HEK293 (cell line): ENCODE results near the gene SH3GL1.

ENCODE experiments used
- BCL11A ChIP-seq: fragments of 450-650 bp; formaldehyde crosslinking; IDR thresholded peaks from 2 replicates; pipeline ENCODE4 v1.5.1; 2016; ENCODE audit warnings: low read depth, missing biosample characterization, missing genetic modification characterization
- GLIS1 ChIP-seq: fragments of 450-650 bp; formaldehyde crosslinking; IDR thresholded peaks from 2 replicates; pipeline ENCODE4 v1.5.1; 2016; ENCODE audit warnings: missing biosample characterization, missing genetic modification characterization
- ZNF23 ChIP-seq: fragments of 450-650 bp; formaldehyde crosslinking; IDR thresholded peaks from 2 replicates; pipeline ENCODE4 v1.5.1; 2016; ENCODE audit warnings: missing biosample characterization, missing genetic modification characterization, borderline replicate concordance
- ZNF24 ChIP-seq: fragments of 450-650 bp; formaldehyde crosslinking; IDR thresholded peaks from 2 replicates; pipeline ENCODE4 v1.5.1; 2016; ENCODE audit warnings: missing biosample characterization, missing genetic modification characterization
- ZNF302 ChIP-seq: fragments of 450-650 bp; formaldehyde crosslinking; IDR thresholded peaks from 2 replicates; pipeline ENCODE4 v1.5.1; 2016; ENCODE audit warnings: missing biosample characterization, missing genetic modification characterization, low read depth
- ZNF404 ChIP-seq: fragments of 450-650 bp; formaldehyde crosslinking; IDR thresholded peaks from 2 replicates; pipeline ENCODE4 v1.5.1; 2017; ENCODE audit warnings: missing biosample characterization, missing genetic modification characterization
- ZNF514 ChIP-seq: fragments of 450-650 bp; formaldehyde crosslinking; IDR thresholded peaks from 2 replicates; pipeline ENCODE4 v1.5.1; 2016; ENCODE audit warnings: missing biosample characterization, missing genetic modification characterization
- ZNF610 ChIP-seq: fragments of 450-650 bp; formaldehyde crosslinking; IDR thresholded peaks from 2 replicates; pipeline ENCODE4 v1.5.1; 2016; ENCODE audit warnings: missing biosample characterization, missing genetic modification characterization, borderline replicate concordance
- ZNF621 ChIP-seq: fragments of 450-650 bp; formaldehyde crosslinking; IDR thresholded peaks from 2 replicates; pipeline ENCODE4 v1.5.1; 2017; ENCODE audit warnings: missing biosample characterization, missing genetic modification characterization
- ZNF768 ChIP-seq: fragments of 450-650 bp; formaldehyde crosslinking; IDR thresholded peaks from 2 replicates; pipeline ENCODE4 v1.5.1; 2018; ENCODE audit warnings: missing biosample characterization, mild to moderate bottlenecking, missing genetic modification characterization
- TF ChIP-seq, protein P1 (sequence below): fragments of 450-650 bp; formaldehyde crosslinking; IDR thresholded peaks from 2 replicates; pipeline ENCODE4 v1.5.1; 2016; ENCODE audit warnings: missing biosample characterization, missing genetic modification characterization
- TF ChIP-seq, protein P2 (sequence below): fragments of 450-650 bp; formaldehyde crosslinking; conservative IDR thresholded peaks from 2 replicates; pipeline ENCODE4 v1.5.1; 2016; ENCODE audit warnings: low read depth, missing biosample characterization, missing genetic modification characterization
- TF ChIP-seq, protein P3 (sequence below): fragments of 450-650 bp; formaldehyde crosslinking; IDR thresholded peaks from 2 replicates; pipeline ENCODE4 v1.5.1; 2016; ENCODE audit warnings: missing biosample characterization, missing genetic modification characterization, borderline replicate concordance
- TF ChIP-seq, protein P4 (sequence below): fragments of 450-650 bp; formaldehyde crosslinking; IDR thresholded peaks from 2 replicates; pipeline ENCODE4 v1.5.1; 2016; ENCODE audit warnings: missing biosample characterization, missing genetic modification characterization, low read depth
- TF ChIP-seq, protein P5 (sequence below): fragments of 450-650 bp; formaldehyde crosslinking; IDR thresholded peaks from 2 replicates; pipeline ENCODE4 v1.5.1; 2017; ENCODE audit warnings: missing biosample characterization, missing genetic modification characterization
- TF ChIP-seq, protein P6 (sequence below): fragments of 450-650 bp; IDR thresholded peaks from 2 replicates; pipeline ENCODE4 v1.5.1; 2018; ENCODE audit warnings: missing biosample characterization, mild to moderate bottlenecking, missing genetic modification characterization
- TF ChIP-seq, protein P7 (sequence below): fragments of 450-650 bp; formaldehyde crosslinking; IDR thresholded peaks from 2 replicates; pipeline ENCODE4 v1.5.1; 2017; ENCODE audit warnings: missing biosample characterization, missing genetic modification characterization
- TF ChIP-seq, protein P8 (sequence below): fragments of 450-650 bp; formaldehyde crosslinking; IDR thresholded peaks from 2 replicates; pipeline ENCODE4 v1.5.1; 2016; ENCODE audit warnings: missing biosample characterization, missing genetic modification characterization

SH3GL1 gene

DNA sequence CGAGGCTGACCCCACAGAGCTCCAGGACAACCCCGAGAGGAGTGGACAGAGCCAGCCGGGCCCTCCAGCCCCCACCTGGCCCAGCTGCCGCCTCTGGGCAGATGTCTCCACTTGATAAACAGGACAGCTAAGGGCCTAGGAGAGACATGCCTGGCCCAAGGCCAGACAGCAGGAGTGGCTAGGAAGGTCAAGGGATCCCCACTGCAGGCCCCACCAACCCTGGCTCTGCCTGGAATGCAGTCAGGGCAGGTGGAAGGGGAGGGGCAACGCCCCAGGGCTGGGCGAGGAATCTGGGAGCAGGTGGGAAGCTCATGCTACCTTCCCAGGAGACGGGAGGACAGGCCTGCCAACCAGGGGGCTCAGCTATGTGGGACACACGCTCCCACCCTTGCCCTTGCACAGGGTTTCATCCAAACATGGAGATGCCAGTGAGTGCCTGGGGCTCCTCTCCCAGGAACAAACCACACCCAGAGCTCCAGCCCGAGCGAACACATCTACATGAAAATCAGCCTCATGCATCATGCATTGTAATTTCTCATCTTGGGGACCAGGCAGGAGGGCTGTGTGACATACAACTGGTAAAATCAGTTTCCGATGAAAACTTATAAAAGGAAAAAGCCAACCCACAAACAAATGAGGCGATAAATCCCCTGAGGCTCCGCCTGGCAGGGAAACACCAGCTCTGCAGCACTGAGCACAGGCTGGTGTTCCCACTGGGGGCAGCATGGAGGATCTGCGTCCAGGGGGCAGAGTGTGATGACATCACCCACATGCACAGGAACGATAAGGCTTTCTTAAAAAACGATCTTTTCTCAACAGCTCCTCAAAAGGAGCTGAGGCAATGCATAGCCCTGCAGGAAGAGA is 25.0 kb downstream of the SH3GL1 start (continued):
- TF ChIP-seq, protein P1, sequence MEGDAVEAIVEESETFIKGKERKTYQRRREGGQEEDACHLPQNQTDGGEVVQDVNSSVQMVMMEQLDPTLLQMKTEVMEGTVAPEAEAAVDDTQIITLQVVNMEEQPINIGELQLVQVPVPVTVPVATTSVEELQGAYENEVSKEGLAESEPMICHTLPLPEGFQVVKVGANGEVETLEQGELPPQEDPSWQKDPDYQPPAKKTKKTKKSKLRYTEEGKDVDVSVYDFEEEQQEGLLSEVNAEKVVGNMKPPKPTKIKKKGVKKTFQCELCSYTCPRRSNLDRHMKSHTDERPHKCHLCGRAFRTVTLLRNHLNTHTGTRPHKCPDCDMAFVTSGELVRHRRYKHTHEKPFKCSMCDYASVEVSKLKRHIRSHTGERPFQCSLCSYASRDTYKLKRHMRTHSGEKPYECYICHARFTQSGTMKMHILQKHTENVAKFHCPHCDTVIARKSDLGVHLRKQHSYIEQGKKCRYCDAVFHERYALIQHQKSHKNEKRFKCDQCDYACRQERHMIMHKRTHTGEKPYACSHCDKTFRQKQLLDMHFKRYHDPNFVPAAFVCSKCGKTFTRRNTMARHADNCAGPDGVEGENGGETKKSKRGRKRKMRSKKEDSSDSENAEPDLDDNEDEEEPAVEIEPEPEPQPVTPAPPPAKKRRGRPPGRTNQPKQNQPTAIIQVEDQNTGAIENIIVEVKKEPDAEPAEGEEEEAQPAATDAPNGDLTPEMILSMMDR, result peak; percentile 88
- TF ChIP-seq, protein P2, sequence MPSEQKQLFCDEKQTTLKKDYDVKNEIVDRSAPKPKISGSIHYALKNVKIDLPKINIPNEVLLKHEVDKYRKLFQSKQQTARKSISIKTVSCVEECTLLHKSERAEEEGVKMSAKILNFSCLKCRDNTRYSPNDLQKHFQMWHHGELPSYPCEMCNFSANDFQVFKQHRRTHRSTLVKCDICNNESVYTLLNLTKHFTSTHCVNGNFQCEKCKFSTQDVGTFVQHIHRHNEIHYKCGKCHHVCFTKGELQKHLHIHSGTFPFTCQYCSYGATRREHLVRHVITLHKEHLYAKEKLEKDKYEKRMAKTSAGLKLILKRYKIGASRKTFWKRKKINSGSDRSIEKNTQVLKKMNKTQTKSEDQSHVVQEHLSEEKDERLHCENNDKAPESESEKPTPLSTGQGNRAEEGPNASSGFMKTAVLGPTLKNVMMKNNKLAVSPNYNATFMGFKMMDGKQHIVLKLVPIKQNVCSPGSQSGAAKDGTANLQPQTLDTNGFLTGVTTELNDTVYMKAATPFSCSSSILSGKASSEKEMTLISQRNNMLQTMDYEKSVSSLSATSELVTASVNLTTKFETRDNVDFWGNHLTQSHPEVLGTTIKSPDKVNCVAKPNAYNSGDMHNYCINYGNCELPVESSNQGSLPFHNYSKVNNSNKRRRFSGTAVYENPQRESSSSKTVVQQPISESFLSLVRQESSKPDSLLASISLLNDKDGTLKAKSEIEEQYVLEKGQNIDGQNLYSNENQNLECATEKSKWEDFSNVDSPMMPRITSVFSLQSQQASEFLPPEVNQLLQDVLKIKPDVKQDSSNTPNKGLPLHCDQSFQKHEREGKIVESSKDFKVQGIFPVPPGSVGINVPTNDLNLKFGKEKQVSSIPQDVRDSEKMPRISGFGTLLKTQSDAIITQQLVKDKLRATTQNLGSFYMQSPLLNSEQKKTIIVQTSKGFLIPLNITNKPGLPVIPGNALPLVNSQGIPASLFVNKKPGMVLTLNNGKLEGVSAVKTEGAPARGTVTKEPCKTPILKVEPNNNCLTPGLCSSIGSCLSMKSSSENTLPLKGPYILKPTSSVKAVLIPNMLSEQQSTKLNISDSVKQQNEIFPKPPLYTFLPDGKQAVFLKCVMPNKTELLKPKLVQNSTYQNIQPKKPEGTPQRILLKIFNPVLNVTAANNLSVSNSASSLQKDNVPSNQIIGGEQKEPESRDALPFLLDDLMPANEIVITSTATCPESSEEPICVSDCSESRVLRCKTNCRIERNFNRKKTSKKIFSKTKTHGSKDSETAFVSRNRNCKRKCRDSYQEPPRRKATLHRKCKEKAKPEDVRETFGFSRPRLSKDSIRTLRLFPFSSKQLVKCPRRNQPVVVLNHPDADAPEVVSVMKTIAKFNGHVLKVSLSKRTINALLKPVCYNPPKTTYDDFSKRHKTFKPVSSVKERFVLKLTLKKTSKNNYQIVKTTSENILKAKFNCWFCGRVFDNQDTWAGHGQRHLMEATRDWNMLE, result no peak
- TF ChIP-seq, protein P3, sequence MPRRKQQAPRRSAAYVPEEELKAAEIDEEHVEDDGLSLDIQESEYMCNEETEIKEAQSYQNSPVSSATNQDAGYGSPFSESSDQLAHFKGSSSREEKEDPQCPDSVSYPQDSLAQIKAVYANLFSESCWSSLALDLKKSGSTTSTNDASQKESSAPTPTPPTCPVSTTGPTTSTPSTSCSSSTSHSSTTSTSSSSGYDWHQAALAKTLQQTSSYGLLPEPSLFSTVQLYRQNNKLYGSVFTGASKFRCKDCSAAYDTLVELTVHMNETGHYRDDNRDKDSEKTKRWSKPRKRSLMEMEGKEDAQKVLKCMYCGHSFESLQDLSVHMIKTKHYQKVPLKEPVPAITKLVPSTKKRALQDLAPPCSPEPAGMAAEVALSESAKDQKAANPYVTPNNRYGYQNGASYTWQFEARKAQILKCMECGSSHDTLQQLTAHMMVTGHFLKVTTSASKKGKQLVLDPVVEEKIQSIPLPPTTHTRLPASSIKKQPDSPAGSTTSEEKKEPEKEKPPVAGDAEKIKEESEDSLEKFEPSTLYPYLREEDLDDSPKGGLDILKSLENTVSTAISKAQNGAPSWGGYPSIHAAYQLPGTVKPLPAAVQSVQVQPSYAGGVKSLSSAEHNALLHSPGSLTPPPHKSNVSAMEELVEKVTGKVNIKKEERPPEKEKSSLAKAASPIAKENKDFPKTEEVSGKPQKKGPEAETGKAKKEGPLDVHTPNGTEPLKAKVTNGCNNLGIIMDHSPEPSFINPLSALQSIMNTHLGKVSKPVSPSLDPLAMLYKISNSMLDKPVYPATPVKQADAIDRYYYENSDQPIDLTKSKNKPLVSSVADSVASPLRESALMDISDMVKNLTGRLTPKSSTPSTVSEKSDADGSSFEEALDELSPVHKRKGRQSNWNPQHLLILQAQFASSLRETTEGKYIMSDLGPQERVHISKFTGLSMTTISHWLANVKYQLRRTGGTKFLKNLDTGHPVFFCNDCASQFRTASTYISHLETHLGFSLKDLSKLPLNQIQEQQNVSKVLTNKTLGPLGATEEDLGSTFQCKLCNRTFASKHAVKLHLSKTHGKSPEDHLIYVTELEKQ (tag by site-specific recombination), result no peak
- TF ChIP-seq GLIS1 (tag by site-specific recombination), result peak; percentile 96
- no peak for TF ChIP-seq ZNF24 (tag by site-specific recombination)
- TF ChIP-seq ZNF610, result no peak
- no peak for TF ChIP-seq ZNF768
- TF ChIP-seq, protein P4, sequence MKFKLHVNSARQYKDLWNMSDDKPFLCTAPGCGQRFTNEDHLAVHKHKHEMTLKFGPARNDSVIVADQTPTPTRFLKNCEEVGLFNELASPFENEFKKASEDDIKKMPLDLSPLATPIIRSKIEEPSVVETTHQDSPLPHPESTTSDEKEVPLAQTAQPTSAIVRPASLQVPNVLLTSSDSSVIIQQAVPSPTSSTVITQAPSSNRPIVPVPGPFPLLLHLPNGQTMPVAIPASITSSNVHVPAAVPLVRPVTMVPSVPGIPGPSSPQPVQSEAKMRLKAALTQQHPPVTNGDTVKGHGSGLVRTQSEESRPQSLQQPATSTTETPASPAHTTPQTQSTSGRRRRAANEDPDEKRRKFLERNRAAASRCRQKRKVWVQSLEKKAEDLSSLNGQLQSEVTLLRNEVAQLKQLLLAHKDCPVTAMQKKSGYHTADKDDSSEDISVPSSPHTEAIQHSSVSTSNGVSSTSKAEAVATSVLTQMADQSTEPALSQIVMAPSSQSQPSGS, result peak; percentile 97
- no peak for TF ChIP-seq ZNF621
- TF ChIP-seq, protein P5, sequence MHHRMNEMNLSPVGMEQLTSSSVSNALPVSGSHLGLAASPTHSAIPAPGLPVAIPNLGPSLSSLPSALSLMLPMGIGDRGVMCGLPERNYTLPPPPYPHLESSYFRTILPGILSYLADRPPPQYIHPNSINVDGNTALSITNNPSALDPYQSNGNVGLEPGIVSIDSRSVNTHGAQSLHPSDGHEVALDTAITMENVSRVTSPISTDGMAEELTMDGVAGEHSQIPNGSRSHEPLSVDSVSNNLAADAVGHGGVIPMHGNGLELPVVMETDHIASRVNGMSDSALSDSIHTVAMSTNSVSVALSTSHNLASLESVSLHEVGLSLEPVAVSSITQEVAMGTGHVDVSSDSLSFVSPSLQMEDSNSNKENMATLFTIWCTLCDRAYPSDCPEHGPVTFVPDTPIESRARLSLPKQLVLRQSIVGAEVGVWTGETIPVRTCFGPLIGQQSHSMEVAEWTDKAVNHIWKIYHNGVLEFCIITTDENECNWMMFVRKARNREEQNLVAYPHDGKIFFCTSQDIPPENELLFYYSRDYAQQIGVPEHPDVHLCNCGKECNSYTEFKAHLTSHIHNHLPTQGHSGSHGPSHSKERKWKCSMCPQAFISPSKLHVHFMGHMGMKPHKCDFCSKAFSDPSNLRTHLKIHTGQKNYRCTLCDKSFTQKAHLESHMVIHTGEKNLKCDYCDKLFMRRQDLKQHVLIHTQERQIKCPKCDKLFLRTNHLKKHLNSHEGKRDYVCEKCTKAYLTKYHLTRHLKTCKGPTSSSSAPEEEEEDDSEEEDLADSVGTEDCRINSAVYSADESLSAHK, result no peak
- TF ChIP-seq BCL11A (tag by site-specific recombination), result no peak
- TF ChIP-seq ZNF302 (tag by site-specific recombination), result no peak
- no peak for TF ChIP-seq ZNF514 (tag by site-specific recombination)
- TF ChIP-seq, protein P6, sequence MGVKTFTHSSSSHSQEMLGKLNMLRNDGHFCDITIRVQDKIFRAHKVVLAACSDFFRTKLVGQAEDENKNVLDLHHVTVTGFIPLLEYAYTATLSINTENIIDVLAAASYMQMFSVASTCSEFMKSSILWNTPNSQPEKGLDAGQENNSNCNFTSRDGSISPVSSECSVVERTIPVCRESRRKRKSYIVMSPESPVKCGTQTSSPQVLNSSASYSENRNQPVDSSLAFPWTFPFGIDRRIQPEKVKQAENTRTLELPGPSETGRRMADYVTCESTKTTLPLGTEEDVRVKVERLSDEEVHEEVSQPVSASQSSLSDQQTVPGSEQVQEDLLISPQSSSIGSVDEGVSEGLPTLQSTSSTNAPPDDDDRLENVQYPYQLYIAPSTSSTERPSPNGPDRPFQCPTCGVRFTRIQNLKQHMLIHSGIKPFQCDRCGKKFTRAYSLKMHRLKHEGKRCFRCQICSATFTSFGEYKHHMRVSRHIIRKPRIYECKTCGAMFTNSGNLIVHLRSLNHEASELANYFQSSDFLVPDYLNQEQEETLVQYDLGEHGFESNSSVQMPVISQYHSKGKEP, result no peak; the same call in 1 of the 2 replicates
- TF ChIP-seq, protein P7, sequence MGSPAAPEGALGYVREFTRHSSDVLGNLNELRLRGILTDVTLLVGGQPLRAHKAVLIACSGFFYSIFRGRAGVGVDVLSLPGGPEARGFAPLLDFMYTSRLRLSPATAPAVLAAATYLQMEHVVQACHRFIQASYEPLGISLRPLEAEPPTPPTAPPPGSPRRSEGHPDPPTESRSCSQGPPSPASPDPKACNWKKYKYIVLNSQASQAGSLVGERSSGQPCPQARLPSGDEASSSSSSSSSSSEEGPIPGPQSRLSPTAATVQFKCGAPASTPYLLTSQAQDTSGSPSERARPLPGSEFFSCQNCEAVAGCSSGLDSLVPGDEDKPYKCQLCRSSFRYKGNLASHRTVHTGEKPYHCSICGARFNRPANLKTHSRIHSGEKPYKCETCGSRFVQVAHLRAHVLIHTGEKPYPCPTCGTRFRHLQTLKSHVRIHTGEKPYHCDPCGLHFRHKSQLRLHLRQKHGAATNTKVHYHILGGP (tag by site-specific recombination), result no peak
- TF ChIP-seq, protein P8, sequence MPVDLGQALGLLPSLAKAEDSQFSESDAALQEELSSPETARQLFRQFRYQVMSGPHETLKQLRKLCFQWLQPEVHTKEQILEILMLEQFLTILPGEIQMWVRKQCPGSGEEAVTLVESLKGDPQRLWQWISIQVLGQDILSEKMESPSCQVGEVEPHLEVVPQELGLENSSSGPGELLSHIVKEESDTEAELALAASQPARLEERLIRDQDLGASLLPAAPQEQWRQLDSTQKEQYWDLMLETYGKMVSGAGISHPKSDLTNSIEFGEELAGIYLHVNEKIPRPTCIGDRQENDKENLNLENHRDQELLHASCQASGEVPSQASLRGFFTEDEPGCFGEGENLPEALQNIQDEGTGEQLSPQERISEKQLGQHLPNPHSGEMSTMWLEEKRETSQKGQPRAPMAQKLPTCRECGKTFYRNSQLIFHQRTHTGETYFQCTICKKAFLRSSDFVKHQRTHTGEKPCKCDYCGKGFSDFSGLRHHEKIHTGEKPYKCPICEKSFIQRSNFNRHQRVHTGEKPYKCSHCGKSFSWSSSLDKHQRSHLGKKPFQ, result 0 out of 2 replicates have a peak, but pooled peaks have one; percentile 48
- no peak for TF ChIP-seq ZNF404 (tag by site-specific recombination)
- no peak for TF ChIP-seq ZNF23 (tag by site-specific recombination)
